H9 (cell line): ENCODE results near the gene NOXA1. TPM values are rescaled to one million over a fixed set of nuclear protein-coding genes. Genes with fewer than 3 reads are reported as not detected.

Source experiments
- DNase-seq: peaks from one replicate; pipeline ENCODE4 v3.0.0-alpha.2; 2017
- H2AFZ ChIP-seq: one replicate; pipeline ENCODE4 v1.6.1; 2013; ENCODE audit warnings: mild to moderate bottlenecking, low read length, control low read depth, moderate library complexity
- H2AK5ac ChIP-seq: 2 replicates; pipeline ENCODE4 v1.6.1; 2013; ENCODE audit warnings: low read length, control low read depth, mixed read lengths; ENCODE audit not compliant: insufficient read length
- H2BK120ac ChIP-seq: one replicate; pipeline ENCODE4 v1.6.1; 2013; ENCODE audit warnings: low read depth, mild to moderate bottlenecking, low read length, control low read depth, inconsistent platforms; ENCODE audit not compliant: poor library complexity, severe bottlenecking
- H2BK12ac ChIP-seq: 2 replicates; pipeline ENCODE4 v1.6.1; 2013; ENCODE audit warnings: low read length, control low read depth, mixed read lengths, low read depth; ENCODE audit not compliant: insufficient read length
- H2BK15ac ChIP-seq: 2 replicates; pipeline ENCODE4 v1.6.1; 2013; ENCODE audit warnings: low read depth, low read length, control low read depth
- H2BK20ac ChIP-seq: one replicate; pipeline ENCODE4 v1.6.1; 2013; ENCODE audit warnings: low read depth, mild to moderate bottlenecking, low read length, control low read depth, inconsistent platforms; ENCODE audit not compliant: poor library complexity, severe bottlenecking
- H2BK5ac ChIP-seq: 2 replicates; pipeline ENCODE4 v1.6.1; 2013; ENCODE audit warnings: low read length, control low read depth, mixed read lengths; ENCODE audit not compliant: insufficient read length
- H3K14ac ChIP-seq: 2 replicates; pipeline ENCODE4 v1.6.1; 2013; ENCODE audit warnings: low read length, control low read depth; ENCODE audit not compliant: insufficient read depth
- H3K18ac ChIP-seq: 2 replicates; pipeline ENCODE4 v1.6.1; 2013; ENCODE audit warnings: low read depth, mild to moderate bottlenecking, mixed read lengths, low read length, control low read depth; ENCODE audit not compliant: insufficient read length
- H3K23ac ChIP-seq: 2 replicates; pipeline ENCODE4 v1.6.1; 2013; ENCODE audit warnings: low read length, control low read depth, mixed read lengths, low read depth; ENCODE audit not compliant: insufficient read length
- H3K23me2 ChIP-seq: 2 replicates; pipeline ENCODE4 v1.6.1; 2013; ENCODE audit warnings: low read depth, mild to moderate bottlenecking, mixed read lengths, low read length, control low read depth; ENCODE audit not compliant: insufficient read length, poor library complexity, severe bottlenecking
- H3K27ac ChIP-seq: 2 replicates; pipeline ENCODE4 v1.5.1; 2013; ENCODE audit warnings: low read length, control low read depth, mixed read lengths, low read depth; ENCODE audit not compliant: insufficient read length
- H3K27me3 ChIP-seq: 2 replicates; pipeline ENCODE4 v1.6.1; 2013; ENCODE audit warnings: low read length, control low read depth, inconsistent platforms; ENCODE audit not compliant: insufficient read depth
- H3K4ac ChIP-seq: 2 replicates; pipeline ENCODE4 v1.6.1; 2013; ENCODE audit warnings: low read depth, mild to moderate bottlenecking, control low read depth, inconsistent platforms, low read length, moderate library complexity
- H3K4me1 ChIP-seq: 2 replicates; pipeline ENCODE4 v1.6.1; 2013; ENCODE audit warnings: low read length, control low read depth, inconsistent platforms; ENCODE audit not compliant: insufficient read depth
- H3K4me2 ChIP-seq: 2 replicates; pipeline ENCODE4 v1.6.1; 2013; ENCODE audit warnings: low read length, control low read depth, mixed read lengths; ENCODE audit not compliant: insufficient read length, insufficient read depth
- H3K56ac ChIP-seq: 2 replicates; pipeline ENCODE4 v1.6.1; 2013; ENCODE audit warnings: low read depth, mild to moderate bottlenecking, mixed read lengths, low read length, control low read depth; ENCODE audit not compliant: insufficient read length
- H3K79me1 ChIP-seq: 2 replicates; pipeline ENCODE4 v1.6.1; 2013; ENCODE audit warnings: low read depth, mild to moderate bottlenecking, moderate library complexity, low read length, control low read depth, inconsistent platforms; ENCODE audit not compliant: insufficient read depth, poor library complexity, severe bottlenecking
- H3K79me2 ChIP-seq: 2 replicates; pipeline ENCODE4 v1.6.1; 2013; ENCODE audit warnings: low read length, control low read depth, inconsistent platforms; ENCODE audit not compliant: insufficient read depth
- H3K9ac ChIP-seq: 2 replicates; pipeline ENCODE4 v1.6.1; 2013; ENCODE audit warnings: low read length, control low read depth, mixed read lengths; ENCODE audit not compliant: insufficient read length; ENCODE audit errors: extremely low read depth
- H3K9me3 ChIP-seq: one replicate; pipeline ENCODE4 v1.6.1; 2013; ENCODE audit warnings: low read depth, low read length, inconsistent platforms; ENCODE audit not compliant: control insufficient read depth
- H3T11ph ChIP-seq: one replicate; pipeline ENCODE4 v1.6.1; 2013; ENCODE audit warnings: mild to moderate bottlenecking, low read length, control low read depth, inconsistent platforms
- H4K20me1 ChIP-seq: one replicate; pipeline ENCODE4 v1.6.1; 2013; ENCODE audit not compliant: control insufficient read depth, insufficient read length, insufficient read depth
- H4K5ac ChIP-seq: 2 replicates; pipeline ENCODE4 v1.6.1; 2013; ENCODE audit warnings: low read depth, mild to moderate bottlenecking, mixed read lengths, low read length, control low read depth; ENCODE audit not compliant: insufficient read length
- H4K8ac ChIP-seq: replicated peaks from 2 replicates; pipeline ENCODE4 v1.6.1; 2013; ENCODE audit warnings: low read length, control low read depth, mixed read lengths, low read depth; ENCODE audit not compliant: insufficient read length
- H4K91ac ChIP-seq: 2 replicates; pipeline ENCODE4 v1.6.1; 2013; ENCODE audit warnings: low read depth, mild to moderate bottlenecking, moderate library complexity, mixed read lengths, low read length, control low read depth; ENCODE audit not compliant: insufficient read length
- H3K27ac Mint-ChIP-seq, 3 experiments: 2 replicates in 2 of 3; 3 replicates in 1 of 3; pipeline ENCODE4 v1.8.0; 2020 to 2021; ENCODE audit warnings: mixed read lengths in 3 of 3, mild to moderate bottlenecking in 1 of 3, moderate library complexity in 1 of 3
- H3K27me3 Mint-ChIP-seq: 2 replicates; pipeline ENCODE4 v1.8.0; 2021; ENCODE audit warnings: low read depth, mild to moderate bottlenecking, moderate library complexity, mixed read lengths
- H3K36me3 Mint-ChIP-seq, 3 experiments: 2 replicates in 2 of 3; 3 replicates in 1 of 3; pipeline ENCODE4 v1.8.0; 2020 to 2021; ENCODE audit warnings: low read depth in 3 of 3, mixed read lengths in 3 of 3; ENCODE audit not compliant: insufficient read depth in 1 of 3
- H3K4me1 Mint-ChIP-seq, 2 experiments: 2 replicates each; pipeline ENCODE4 v1.8.0; 2020; ENCODE audit warnings: mixed read lengths in 2 of 2
- H3K4me3 Mint-ChIP-seq, 2 experiments: 2 replicates in 1 of 2; 3 replicates in 1 of 2; pipeline ENCODE4 v1.8.0; 2020 to 2021; ENCODE audit warnings: mild to moderate bottlenecking in 2 of 2, mixed read lengths in 2 of 2, moderate library complexity in 1 of 2
- H3K9me3 Mint-ChIP-seq, 2 experiments: 2 replicates in 1 of 2; 3 replicates in 1 of 2; pipeline ENCODE4 v1.8.0; 2020; ENCODE audit warnings: mild to moderate bottlenecking in 2 of 2, mixed read lengths in 2 of 2, moderate library complexity in 1 of 2
- WGBS: extraction: QIAGEN DNeasy Blood & Tissue Kit; methylation state at CpG from one replicate; pipeline ENCODE4 v1.1.7; 2013; ENCODE audit warnings: missing lambda C conversion rate, low lambda C conversion rate, mixed read lengths; ENCODE audit not compliant: insufficient read length; ENCODE audit errors: extremely low coverage; 5-methylcytosine and 5-hydroxymethylcytosine counted together
- total RNA-seq: library from RNA; stranded (reverse); gene quantifications from 2 replicates; pipeline ENCODE4 v1.2.1, GENCODE V29; 2021
- TF ChIP-seq, protein P1 (sequence below): fragments of 200-600 bp; sonication (generic); conservative IDR thresholded peaks from 3 replicates; pipeline ENCODE4 v1.8.0; 2021; ENCODE audit warnings: antibody characterized with exemption, mild to moderate bottlenecking

The NOXA1 gene
- total RNA-seq, 1 experiment from 2014 or later = 2.0 TPM

DNA sequence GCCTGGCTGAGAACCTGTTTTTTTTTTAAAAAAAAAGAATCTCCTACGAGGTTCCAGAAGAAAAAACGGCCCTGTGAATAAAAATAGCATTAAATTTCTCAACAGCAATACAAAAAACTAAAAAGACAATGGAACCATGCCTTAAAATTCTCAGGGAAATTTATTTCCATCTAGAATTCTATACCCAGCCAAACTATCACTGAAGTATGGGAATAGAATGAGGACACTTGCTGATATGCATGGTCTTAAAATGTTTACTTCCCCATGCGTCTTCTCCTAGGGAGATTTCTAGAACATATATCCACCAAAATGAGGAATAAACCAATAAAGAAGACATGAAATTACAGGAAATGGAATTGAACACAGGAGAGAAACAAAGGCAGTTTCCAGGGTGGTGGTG lies 52.5 kb downstream of the NOXA1 start:
- Histone ChIP-seq H3K18ac (no peak overlapping the region), H2BK12ac (no peak overlapping the region), H2BK5ac (no peak overlapping the region), H3K27ac (no peak overlapping the region), H2BK120ac (no peak overlapping the region), H2BK20ac (no peak overlapping the region), H2BK15ac (no peak overlapping the region), H3K56ac (no peak overlapping the region), H3K79me1 (no peaks in the 10 kb centered on the region), H3K4ac (no peak overlapping the region), H2AFZ (no peak overlapping the region), H3K4me1 (no peaks in the 10 kb centered on the region), H2AK5ac (no peak overlapping the region), H4K20me1 (no peaks in the 10 kb centered on the region), H3K79me2 (no peaks in the 10 kb centered on the region), H3T11ph (no peak overlapping the region), H3K4me2 (no peak overlapping the region), H4K5ac (no peak overlapping the region), H4K8ac (no peak overlapping the region), H3K14ac (no peak overlapping the region), H3K9ac (no peak overlapping the region), H3K23me2 (no peaks in the 10 kb centered on the region), H4K91ac (no peak overlapping the region), H3K9me3 (peaks cover 3% of the 10 kb centered on the region), H3K27me3 (no peaks in the 10 kb centered on the region), H3K23ac (no peak overlapping the region)
- no peak for DNase-seq
- TF ChIP-seq, protein P1, sequence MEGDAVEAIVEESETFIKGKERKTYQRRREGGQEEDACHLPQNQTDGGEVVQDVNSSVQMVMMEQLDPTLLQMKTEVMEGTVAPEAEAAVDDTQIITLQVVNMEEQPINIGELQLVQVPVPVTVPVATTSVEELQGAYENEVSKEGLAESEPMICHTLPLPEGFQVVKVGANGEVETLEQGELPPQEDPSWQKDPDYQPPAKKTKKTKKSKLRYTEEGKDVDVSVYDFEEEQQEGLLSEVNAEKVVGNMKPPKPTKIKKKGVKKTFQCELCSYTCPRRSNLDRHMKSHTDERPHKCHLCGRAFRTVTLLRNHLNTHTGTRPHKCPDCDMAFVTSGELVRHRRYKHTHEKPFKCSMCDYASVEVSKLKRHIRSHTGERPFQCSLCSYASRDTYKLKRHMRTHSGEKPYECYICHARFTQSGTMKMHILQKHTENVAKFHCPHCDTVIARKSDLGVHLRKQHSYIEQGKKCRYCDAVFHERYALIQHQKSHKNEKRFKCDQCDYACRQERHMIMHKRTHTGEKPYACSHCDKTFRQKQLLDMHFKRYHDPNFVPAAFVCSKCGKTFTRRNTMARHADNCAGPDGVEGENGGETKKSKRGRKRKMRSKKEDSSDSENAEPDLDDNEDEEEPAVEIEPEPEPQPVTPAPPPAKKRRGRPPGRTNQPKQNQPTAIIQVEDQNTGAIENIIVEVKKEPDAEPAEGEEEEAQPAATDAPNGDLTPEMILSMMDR = no peak
- peaks cover 0 to 14% (median 6%) of the 10 kb centered on the region in 3 experiments; a peak in 5 of 7 replicates for H3K36me3 Mint-ChIP-seq
- no CpG with 5 or more reads among the region's 3 CpGs for WGBS
- H3K4me1 Mint-ChIP-seq = peaks cover 4 to 5% of the 10 kb centered on the region in 2 experiments; a peak in 3 of 4 replicates
- peaks cover 28% of the 10 kb centered on the region in 2 experiments for H3K9me3 Mint-ChIP-seq
- H3K4me3 Mint-ChIP-seq = no peak overlapping the region
- H3K27ac Mint-ChIP-seq = no peak overlapping the region
- peaks cover 23% of the 10 kb centered on the region for H3K27me3 Mint-ChIP-seq
